Adrenal gland (tissue), 5 donors: ENCODE data around the gene TEX30.

Source experiments
- CTCF ChIP-seq, 6 experiments: fragments of 450-650 bp in 4 of 6; fragments of 200-600 bp in 2 of 6; sonication (generic) in 1 of 6; IDR thresholded peaks; 1 replicate in 5 of 6; 2 replicates in 1 of 6; pipeline versions ENCODE4 v1.5.1 to v1.8.0; 2016 to 2021; ENCODE audit warnings: antibody characterized with exemption in 6 of 6, mild to moderate bottlenecking in 2 of 6, moderate library complexity in 1 of 6
- POLR2A ChIP-seq, 2 donors: fragments of 450-650 bp; IDR thresholded peaks; one replicate each; pipeline ENCODE4 v1.6.1; 2017; ENCODE audit warnings: antibody characterized with exemption in 2 of 2, mild to moderate bottlenecking in 2 of 2, moderate library complexity in 1 of 2
- donor health status: DM: no; HTN: no; CAD: no.

DNA sequence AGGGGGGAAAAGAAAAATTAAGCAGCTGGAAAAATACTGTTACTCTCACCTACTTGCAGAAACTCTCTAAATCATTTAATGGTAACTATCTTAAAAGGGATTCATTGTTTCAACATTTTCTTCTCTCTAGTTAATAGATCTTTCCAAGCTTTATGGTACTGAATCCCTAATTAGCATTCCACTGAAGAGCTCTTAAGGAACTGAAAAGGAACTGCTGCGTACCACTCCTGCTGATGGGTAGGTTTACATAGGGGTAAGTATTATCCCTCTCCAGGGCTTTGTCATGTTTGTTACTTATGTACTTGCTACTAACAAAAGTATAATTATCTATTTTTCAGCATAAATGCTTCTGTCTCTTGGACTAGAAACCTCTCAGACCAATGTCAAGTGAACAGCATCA lies 12.5 kb downstream of the TEX30 start:
- no peak for TF ChIP-seq CTCF (IDR thresholded peaks at IDR 0.05)
- TF ChIP-seq POLR2A (IDR thresholded peaks at IDR 0.05): no peak
